GM19238 (cell line): ENCODE results near the gene TNKS1BP1.
"Not testable (repeated sequence)": the region's sequence is repeated elsewhere in the genome, so short reads cannot be mapped to it uniquely, and the experiment has no call there.

ENCODE experiments used
- DNase-seq: peaks from one replicate; pipeline ENCODE4 v3.0.0; 2011; ENCODE audit warnings: low spot score; ENCODE audit not compliant: insufficient read length

TNKS1BP1 gene, protein sequence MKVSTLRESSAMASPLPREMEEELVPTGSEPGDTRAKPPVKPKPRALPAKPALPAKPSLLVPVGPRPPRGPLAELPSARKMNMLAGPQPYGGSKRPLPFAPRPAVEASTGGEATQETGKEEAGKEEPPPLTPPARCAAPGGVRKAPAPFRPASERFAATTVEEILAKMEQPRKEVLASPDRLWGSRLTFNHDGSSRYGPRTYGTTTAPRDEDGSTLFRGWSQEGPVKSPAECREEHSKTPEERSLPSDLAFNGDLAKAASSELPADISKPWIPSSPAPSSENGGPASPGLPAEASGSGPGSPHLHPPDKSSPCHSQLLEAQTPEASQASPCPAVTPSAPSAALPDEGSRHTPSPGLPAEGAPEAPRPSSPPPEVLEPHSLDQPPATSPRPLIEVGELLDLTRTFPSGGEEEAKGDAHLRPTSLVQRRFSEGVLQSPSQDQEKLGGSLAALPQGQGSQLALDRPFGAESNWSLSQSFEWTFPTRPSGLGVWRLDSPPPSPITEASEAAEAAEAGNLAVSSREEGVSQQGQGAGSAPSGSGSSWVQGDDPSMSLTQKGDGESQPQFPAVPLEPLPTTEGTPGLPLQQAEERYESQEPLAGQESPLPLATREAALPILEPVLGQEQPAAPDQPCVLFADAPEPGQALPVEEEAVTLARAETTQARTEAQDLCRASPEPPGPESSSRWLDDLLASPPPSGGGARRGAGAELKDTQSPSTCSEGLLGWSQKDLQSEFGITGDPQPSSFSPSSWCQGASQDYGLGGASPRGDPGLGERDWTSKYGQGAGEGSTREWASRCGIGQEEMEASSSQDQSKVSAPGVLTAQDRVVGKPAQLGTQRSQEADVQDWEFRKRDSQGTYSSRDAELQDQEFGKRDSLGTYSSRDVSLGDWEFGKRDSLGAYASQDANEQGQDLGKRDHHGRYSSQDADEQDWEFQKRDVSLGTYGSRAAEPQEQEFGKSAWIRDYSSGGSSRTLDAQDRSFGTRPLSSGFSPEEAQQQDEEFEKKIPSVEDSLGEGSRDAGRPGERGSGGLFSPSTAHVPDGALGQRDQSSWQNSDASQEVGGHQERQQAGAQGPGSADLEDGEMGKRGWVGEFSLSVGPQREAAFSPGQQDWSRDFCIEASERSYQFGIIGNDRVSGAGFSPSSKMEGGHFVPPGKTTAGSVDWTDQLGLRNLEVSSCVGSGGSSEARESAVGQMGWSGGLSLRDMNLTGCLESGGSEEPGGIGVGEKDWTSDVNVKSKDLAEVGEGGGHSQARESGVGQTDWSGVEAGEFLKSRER (N-terminal part only)

DNA sequence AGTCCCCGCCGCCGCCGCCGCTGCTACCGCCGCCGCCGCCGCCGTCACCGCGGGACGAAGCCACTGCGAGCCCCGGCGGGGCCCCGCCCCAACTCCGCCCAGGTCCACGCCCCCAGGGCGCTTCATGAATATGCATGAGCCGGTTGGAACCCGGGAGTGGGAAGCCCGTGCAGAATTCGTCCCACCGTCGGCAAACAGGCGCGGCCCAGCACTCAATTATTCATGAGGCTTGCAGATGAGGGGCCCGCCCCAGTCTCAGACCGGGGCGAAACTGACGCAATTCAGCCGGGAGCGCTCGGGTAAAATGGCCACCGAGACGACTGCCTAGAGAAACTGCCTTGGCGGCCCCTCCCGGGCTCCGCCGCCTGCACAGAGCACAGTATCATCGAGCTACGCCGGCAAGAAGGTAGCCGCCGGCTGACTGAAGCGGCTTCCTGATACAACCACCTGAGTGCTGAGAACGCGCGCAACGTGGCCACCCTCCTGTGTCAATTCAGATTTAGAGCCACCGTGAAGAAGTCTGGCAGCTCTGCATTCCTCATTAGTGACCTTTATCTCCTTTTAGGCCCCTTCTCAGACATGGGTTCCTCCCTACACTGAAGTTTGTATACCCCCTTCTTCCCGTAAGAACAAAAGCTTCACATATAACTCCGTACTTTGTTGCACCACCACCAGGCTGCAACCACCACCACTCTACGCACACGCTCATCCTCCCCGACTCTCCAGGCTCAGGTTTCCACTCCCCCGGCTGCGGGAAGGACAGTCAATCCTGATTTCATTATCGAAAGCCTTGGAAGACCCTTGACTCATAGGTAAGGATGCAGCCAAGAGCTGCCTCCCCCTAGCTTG, at the start of gene TNKS1BP1:
TNKS1BP1 (minus strand) TSS at position 67 of the 849 bp plus-strand sequence. CDS start 3,067 bp downstream, outside the sequence.
- DNase-seq, result peak; percentile 95

DNA sequence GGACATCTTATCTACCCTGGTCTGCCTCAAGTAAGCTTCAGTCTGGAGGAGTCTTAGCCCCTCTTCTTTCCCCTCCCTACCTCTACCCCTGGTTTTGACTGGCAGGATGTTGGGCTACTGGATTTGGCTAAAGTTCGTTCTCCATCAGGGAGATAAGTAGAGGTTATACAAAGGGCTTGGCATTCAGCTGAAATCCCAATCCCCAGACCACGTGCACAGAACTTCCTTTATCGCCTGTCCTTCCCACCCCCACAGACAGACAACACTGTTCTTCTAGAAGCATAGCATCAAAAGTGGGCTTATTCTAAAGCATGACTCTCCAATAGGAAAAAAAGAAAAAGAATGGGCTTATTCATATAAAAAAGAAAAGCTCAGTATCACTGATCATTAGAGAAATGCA, 48.4 kb upstream of the TNKS1BP1 start:
- DNase-seq, result no peak

DNA sequence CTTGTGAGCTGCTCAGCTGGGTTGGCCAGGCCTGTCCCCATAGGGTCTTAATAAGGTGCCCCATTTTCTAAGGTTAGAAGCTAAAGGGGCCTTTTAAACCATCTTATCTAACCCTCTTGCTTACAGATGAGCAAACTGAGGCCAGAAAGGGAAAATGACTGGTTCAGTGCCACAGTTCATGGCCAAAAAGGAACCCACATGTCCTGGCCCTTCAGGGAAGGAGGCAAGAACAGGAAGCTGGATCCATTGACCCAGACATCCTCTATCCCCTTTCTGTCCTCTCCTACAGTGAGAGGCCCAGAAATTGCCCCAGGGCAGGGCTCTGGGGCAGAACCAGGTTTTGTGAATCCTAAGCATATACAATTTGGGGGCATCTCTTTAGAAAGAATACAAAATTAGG, 46.2 kb upstream of the TNKS1BP1 start:
- no peak for DNase-seq

DNA sequence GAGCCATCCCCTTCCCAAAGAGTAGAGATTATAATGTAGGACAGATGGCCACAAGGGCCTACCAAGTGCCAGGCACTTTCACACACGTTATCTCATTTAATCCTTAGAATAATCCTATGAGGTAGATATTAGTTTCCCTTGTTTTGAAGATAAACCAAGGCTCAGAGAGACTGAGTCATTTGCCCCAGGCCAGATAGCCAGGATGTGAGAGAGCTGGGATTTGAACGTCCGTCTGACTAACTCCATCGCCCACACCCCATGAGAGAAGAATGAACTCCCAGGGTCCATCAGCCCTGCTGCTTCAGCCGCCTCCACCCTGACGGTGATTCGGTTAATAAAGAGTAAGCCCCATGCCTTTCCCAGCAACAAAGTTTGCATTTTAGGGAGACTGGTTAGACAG, 45.5 kb upstream of the TNKS1BP1 start:
- DNase-seq, result no peak

DNA sequence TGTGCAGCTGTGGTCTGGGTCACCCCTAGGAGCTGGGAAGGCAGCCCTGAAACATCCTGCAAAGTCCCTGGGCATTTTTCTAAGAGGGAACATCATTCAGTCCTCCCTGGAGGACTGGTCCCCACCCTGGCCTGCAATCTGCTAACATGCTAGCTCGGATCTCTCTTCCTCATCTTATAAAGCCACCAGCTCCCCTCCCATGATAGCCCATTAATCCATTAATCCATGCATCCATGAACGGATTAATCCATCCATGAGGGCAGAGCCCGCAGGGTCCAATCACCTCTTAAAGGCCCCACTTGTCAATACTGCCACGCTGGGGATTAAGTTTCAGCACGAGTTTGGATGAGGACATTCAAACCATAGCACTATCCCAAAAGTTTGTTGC, 44.1 kb upstream of the TNKS1BP1 start:
- no peak for DNase-seq

DNA sequence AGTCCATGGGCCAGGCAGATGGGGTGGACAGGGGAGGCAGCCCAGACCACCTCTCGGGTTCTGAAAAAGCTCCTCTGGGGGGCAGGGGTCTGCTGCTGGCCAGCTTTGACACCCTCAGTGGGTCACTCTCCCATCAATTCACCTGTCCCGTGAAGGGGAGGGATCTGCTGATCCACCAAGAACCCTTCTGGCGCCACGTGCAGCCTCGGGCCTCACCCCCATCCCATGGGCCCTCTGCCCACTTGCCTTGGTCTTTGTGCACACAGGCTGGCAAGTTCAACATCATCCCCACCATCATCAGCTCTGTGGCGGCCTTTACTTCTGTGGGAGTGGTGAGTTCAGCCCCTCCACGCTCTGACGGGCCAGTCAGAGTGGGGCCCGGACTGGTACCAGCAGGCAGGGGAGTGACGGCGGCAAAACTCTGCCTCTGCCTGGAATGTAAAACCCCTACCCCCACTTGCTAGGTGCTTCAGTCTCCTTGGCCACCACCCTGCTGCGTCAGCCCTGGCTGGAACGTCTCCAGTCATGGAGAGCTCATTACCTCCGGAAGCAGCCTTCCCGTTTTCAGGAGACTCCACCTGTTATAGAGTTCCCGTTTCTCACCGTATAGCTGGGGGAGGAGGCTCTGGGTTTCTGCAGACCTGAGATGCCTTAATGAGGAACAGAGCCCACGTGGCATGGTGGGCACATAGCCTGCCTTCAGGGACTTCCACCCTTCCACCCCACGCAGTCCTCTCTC, 43.5 kb upstream of the TNKS1BP1 start:
- DNase-seq, result no peak

DNA sequence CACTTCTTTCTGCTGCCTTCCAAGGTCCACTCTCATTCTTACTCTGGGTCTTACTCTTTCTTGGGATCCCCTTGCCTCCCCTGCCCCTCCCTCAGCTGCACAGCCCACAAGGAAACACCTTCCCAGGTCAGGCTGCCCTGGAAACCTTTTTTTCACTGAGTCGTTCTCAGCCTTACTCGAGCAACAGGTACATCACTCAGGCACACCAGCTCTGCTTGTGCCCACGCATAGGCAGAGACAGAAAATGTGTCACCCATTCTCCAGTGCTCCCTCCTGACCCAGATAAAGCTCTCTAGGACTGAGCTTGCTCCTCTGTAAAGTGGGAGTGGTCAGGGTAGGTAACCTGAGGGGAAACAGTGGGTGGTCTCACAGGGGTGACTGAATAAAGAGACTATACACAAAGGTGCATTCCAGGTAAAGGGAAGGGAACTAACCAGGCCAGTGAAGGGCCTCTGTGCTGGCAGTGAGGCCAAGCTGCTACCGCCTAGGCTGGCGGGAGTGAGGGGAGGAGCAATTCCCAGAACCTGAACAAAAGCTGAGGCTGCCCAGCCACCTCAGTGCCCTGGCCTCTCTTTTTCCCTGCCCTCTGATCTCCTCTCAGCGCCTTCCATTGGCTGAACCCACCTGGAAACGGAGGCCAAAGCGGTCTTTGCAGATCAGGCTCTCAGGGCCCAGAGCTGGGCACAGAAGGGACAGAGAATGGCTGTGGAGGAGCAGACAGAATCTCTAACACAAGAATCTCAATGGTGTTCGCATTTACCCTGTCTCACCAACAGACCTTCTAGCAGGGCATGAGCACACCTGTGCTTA, 40.3 kb upstream of the TNKS1BP1 start:
- DNase-seq, result no peak

DNA sequence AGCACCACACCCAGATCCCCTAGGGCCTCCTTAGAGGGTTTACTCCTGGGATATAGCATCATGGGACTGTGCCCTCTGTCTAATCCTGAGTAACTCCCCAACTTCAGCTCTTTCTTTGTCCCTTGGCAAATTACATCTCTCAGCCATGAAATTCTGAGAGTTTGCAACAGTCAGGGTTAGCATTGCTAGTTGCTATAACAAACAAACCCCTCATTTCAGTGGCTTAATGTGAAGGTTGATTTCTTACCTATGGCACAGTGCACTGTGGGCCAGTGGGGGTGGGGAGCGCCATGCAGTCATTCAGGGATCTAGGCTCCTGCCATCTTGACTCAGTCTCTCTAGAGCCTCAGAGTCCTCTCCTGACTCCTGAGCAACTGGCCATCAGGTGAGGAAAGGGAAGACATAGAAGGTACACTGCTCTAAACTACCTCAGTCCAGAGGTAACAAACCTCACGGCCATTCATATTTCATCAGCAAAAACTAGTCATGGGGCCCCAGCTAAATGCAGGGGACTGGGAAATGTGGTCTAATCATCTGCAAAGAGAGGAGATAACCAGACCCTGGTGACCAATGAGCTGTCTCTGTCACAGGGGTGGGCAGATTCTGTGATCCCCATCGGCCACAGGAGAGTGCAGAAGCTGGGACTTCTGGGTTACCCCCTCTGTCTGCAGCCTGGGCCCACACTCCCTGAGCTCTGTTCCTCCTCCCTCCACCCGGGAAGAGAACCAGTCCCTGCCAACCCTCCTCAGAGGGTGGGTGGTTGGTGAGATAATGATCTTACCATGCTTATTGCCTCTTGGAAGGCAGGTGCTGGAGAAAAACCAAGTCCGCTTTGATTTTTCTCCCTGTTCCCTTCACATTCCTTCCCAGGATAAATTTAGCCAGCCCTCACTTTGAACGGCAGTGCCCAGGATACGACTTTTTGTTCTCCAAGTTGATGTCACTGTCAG, 38.7 kb upstream of the TNKS1BP1 start:
- no peak for DNase-seq

DNA sequence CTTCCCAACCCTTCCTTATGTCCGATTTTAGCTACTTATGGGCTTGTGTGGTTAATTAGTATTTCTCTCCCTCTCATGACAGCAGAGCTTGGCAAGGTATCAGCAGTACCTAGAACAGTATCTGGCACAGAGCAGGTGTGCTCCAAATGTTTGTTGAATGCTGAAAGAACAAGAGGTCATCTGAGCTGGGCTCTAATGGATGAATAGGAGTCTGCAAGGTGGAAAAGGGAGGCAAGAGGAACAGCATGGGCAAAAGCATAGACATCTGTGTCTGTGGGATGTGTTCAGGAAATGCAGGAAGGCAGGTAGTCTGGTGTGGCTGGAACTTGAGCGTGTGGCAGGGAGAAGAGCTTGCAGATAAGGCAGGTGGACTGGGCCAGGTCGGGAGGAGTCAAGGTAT, 37.2 kb upstream of the TNKS1BP1 start:
- no peak for DNase-seq

DNA sequence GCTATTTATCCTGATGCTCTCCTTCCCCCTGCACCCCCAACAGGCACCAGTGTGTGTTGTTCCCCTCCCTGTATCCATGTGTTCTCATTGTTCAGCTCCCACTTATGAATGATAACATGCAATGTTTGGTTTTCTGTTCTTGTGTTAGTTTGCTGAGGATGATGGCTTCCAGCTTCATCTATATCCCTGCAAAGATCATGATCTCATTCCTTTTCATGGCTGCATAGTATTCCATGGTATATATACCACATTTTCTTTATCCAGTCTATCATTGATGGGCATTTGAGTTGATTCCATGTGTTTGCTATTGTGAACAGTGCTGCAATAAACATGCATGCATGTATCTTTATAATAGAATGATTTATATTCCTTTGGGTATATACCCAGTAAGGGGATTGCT, 36.7 kb upstream of the TNKS1BP1 start:
- not testable (repeated sequence) for DNase-seq

DNA sequence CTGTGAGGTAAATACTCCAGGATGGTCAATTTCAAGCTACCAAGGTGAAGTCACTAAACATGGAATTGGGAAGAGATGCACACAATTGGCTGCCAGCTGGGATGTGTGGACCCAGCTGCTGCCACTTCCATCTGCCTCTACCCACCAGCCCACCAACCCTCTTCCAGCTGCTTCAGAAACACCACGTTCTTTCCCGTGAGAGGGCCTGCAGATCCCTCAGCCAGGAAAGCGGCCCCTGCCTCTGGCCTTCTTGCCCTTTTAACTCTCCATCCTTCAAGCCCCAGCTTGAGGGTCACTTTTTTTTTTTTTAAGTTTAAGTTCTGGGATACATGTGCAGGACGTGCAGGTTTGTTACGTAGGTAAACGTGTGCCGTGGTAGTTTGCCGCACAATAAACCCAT, 36.2 kb upstream of the TNKS1BP1 start:
- no peak for DNase-seq

DNA sequence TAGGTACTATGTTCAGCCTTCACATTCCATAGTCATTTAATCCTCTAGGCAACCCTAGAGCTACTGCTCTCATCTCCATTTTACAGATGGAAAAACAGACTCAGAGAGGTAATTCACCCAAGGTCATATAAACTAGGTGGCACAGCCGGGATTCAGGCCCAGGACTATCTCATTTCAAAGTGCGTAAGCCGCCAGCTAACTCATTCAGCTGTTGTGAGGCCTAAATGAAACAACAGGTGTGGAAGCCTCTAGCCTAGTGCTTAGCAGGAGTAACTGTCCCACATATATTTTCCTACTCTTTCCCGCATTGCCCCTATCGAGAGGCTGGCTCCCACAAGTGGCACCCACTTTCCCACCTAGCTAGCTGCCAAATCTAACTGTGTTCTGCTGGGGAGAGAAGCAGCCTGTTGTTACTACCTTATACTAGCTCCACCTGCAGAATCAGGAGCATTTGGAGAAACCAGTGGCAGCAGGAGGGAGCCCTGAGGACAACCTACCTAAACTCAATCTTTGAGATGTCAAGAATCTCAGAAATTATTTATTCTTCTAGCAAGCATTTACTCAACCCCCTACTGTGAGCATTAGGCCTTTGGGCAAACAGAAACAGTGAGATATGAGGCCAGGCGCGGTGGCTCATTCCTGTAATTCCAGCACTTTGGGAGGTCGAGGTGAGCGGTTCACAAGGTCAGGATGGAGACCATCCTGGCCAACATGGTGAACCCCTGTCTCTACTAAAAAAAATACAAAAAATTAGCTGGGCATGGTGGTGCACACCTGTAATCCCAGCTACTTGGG, 35.3 kb upstream of the TNKS1BP1 start:
- DNase-seq, result no peak

DNA sequence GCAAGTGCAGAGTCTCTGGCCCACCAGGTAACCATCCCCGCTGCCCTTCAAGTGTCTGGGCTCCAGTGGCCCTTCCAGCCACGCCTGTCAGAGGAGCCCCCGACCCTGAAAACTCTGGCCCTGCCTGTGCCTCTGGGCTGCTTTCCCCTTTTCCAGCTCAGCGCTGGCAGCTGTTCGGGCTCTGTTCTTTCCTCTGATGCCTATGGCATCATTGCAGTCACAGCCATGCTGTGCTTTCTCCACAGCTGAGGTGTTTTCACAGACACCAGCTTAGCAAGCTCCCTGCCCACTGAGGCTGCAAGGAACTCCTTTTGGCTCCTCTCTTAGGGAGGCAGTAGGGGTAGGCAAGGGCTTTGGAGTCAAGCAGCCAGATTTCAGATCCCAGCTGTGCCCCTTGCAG, 34.6 kb upstream of the TNKS1BP1 start:
- DNase-seq, result no peak

DNA sequence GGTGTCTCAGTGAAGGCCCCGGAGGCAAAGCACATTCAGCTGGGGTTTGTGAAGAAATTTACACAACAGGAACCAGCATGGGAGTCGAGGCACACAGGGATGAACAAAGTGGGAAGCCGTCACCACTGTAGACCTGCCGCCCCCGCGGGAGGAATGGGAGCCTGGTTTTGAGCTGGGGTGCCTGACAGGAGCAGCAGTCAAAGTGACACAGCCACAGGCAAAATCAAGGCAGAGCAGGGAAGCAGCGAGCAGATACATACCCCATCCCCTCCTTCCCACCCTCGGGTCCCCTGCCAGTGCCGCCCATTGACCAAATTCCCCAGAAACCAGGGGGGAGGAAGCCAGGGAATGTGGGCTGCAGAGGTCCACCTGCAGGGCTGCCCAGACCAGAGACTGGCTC, 34.2 kb upstream of the TNKS1BP1 start:
- DNase-seq, result no peak

DNA sequence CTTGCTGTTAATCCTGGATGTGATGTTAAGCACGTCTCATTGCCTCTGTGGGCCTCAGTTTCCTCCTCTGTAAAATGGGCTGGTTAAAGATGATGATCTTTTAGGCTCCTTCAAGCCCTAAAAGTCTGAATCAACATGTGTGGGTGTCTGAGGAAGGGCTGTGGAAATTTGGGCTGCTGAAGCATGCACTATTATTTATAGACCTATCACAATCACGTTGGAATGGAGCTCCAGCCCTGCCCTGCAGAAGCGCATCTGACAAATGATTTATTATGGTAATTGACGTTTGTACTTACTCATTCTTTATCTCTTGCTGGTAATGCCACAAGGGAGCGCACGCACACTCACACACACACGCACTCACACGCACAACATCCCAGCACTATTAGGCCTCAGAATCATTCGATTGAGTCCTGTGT, 33.8 kb upstream of the TNKS1BP1 start:
- DNase-seq, result no peak

DNA sequence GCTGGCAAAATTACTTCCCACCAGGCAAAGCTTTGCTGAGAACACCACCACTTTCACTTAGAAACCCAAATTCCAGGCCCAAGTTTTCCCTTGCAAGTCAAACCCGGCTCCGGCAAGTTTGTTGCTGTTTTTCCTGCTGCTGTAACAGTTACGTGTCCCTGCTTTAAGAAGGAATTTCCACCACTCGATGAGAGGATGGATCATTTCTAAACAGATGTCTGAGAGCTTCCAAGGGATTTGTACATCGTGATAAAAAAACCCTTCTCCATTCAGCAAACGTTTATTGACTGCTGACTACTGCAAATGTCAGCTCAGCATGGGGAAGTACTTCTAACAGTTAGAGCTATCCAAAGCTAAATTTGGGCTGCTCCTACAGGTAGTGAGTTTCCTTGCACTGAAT, 33.1 kb upstream of the TNKS1BP1 start:
- no peak for DNase-seq

DNA sequence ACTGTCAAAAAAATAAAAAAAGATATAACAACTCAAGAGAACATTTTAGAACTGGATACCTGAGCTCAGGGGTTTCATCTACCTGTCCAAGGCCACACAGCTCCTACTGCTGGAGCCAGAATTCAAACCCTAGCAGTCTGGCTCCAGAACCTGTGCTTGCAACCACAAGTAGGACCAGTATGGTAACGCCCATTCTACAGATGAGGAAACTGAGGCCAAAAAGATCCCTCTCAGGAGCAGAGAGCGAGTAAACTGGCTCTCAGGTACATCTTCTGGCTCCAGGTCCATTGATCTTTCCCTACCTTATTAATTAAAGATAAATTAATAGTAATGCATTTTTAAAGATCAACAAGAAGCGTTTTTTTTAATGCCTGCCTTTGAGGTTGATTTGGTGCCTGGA, 32.6 kb upstream of the TNKS1BP1 start:
- DNase-seq, result no peak
